ENCODE results near the gene SFTPD.
"Not testable (repeated sequence)": the region's sequence is repeated elsewhere in the genome, so short reads cannot be mapped to it uniquely, and the experiment has no call there.

Gene SFTPD

GRCh38 chr10:79948976-79949722, at the start of gene SFTPD:
SFTPD (minus strand) TSS chr10:79949105; CDS start chr10:79946659, 2,446 bp downstream.
- no peak for DNase-seq

- no peak for DNase-seq
Measured at GRCh38 chr10:79995979-79996634, 47.2 kb upstream of the SFTPD start.

DNA sequence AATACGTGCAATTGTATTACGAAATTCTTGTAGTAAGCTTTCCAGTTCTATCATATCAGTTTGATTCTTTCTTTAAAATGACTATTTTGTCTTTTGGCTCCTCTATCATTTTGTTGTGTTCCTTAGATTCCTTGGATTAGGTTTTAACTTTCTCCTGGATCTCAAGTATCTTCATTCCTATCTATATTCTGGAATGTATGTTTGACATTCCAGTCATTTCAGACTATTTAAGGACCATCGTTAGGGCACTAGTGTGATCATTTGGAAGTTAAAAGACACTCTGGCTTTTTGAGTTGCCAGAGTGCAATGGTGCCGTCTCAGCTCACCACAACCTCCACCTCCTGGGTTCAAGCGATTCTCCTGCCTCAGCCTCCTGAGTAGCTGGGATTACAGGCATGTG, 45.7 kb upstream of the SFTPD start:
- DNase-seq, result no peak

- not testable (repeated sequence) for DNase-seq
Measured at GRCh38 chr10:79988199-79988598, 39.3 kb upstream of the SFTPD start.

DNA sequence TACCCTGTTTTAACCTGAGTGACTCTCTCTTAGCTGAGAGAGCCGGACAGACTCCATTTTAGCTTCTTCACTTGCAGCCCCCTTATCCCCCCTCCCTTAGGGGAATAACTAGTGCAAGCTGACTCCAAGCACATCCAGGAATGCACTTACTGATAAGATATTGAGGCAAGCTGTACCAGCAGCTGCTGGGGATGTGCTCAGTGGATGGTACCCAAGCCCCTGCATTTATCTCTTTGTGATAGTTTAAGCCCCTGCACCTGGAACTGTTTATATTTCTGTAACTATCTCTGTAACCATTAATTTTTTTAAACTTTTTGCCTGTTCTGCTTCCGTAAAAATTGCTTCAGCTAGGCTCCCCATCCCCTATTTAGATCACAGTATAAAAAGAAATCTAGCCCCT, 37.8 kb upstream of the SFTPD start:
- DNase-seq, result not testable (repeated sequence)

GRCh38 chr10:79985481-79986072, 36.7 kb upstream of the SFTPD start:
- DNase-seq, result no peak

GRCh38 chr10:79984851-79985250, 35.9 kb upstream of the SFTPD start:
- no peak for DNase-seq

DNA sequence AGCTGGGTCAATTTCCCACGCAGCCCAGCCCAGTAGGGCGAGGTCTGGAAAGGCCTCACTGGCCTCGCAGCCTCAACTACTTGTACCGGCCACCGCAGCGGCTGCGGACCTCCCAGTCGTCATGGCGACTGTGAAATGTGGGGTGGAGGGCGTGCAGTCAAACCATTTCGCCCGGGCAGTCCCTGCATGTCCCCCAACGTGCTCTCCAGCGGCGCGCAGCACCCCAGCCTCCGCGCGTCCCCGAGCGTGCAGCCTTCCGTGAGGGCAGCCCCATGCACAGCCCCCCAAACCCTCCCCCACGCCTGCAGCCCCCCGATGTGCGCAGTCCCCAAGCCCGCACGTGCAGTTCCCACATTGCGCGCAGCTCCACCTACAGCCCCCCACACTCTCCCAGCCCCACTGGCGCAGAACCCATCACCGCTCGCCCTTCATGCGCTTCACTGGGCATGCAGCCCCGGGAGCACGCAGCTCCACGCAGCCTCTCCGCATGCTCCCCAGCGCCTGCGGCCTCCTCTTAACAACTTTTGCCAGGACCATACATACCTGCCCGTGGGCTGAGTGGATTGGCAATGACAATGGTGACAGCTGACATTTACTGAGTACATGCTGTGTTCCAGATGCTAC, 34.5 kb upstream of the SFTPD start:
- no peak for DNase-seq

DNA sequence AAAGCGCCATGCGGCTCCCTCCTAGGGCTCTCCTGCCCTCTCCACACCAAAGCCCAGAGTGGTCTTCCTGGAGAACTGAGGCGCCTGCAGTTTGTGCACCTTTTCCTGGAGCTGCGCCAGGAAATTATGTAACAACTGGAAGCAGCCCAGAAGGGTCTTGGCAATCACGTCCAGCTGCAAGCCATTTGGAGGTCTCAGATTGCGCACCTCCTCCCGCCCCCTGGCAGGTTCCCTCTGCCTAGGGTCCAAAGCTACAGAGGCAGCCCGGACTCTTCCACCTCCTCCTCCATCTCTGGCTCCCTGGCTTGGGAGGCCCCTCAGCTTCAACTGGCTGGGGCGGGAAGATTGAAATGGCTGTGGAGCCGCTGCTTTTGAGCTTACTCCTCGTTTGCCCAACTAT, 34.0 kb upstream of the SFTPD start:
- DNase-seq, result no peak

DNA sequence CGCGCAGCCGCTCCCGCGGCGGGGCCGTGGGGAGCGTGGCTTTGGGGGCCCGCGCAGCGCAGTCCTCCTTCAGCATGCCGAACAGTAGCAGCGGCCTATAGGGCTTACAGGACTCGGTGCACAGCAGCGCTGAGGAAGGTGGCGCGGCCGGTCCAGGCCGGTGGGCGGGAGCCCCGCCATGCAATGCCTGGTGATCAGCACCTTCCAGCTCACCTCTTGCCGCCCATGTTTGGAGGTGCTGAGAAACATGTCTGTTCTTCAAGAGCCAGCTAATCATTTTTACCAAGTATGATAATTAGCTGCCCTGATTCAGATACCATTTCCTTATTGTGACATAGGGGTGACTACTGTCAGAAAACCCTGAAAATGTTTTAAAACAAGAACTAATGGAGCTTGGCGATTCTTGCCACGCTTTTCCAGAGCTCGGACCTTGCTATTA, 33.5 kb upstream of the SFTPD start:
- DNase-seq, result no peak

GRCh38 chr10:79981450-79982361, 32.8 kb upstream of the SFTPD start:
- DNase-seq, result no peak

DNA sequence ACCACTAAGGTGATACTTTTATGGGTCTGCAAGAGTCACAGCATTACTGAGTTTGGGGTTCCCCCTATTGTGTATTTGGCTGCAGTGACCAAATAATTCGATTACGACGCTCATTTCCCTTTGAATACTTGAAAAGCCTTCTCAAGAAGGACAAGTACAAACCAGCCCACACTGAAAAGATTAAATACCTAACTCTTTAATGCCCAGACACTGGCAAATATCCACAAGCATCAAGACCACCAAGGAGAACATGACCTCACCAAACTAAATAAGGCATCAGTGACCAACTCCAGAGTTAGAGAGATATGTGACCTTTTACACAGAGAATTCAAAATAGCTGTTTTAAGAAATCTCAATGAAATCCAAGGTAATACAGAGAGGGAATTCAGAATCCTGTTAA, 31.8 kb upstream of the SFTPD start:
- DNase-seq, result no peak

- no peak for DNase-seq
Measured at GRCh38 chr10:79979976-79980687, 31.2 kb upstream of the SFTPD start.

- DNase-seq, result no peak
Measured at GRCh38 chr10:79979310-79979975, 30.5 kb upstream of the SFTPD start.

DNA sequence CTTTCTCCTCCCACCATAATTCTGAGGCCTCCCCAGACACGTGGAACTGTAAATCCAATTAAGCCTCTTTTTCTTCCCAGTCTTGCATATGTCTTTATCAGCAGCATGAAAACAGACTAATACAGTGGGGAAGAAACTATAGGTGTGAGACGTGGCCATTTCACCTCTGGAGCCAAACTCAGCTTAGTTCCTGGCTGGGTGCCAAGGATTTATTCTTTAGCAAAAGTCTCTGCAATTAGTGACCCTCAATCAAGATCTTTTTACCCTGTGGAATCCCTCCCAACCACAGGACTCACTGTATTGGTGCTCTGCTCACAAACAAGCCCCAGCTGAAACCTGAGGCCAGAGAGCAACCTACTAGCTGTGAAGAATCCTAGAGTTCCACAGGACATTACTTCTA, 28.1 kb upstream of the SFTPD start:
- DNase-seq, result no peak

DNA sequence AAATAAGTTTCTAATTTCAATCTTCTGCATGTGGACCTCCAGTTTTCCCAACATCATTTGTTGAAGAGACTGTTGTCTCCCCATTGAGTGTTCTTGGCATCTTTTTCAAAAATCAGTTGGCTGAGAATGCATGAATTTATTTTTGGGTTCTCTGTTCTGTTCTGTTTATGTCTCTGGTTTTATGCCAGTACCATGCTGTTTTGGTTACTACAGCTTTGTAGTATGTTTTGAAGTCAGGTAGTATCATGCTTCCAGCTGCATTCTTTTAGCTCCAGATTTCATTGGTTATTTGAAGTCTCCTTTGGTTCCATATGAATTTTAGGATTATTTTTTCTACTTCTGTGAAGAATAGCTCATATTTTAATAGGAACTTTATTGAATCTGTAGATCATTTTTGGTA, 21.2 kb upstream of the SFTPD start:
- DNase-seq, result no peak

DNA sequence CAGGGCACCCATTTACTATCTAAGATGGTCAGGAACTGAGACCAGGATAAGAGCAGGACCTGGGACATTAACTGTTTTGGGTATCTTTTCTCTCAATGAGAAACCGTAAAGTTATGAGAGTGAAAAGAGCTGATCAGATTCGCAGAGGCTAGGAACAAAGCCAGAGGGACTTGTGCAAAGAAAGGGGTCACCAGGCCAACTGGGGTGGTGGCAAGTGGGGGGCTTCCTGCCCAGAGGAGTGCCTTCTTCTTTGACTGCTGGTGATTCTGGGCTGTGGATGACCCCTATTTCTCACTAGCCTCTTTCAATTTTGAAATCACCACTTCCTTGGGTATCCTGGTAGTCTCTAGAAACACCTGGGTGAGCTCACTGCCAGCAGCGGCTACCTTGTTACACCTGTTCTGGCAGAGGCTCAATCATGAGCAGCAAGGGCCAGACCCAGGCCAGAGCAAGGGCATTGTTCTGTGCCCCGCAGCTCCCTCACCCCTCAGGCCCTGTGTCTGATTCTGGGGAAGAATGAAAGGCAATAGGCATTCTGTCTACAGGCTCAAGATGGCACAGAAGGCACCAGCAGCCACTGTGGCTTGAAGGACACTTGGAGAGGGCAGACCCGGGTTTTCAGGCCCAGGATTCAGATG, 999 bp downstream of the SFTPD start:
- DNase-seq, result no peak

GRCh38 chr10:79947083-79947415, 1.9 kb downstream of the SFTPD start:
- DNase-seq, result no peak

- no peak for DNase-seq
Measured at GRCh38 chr10:79946271-79947082, 2.4 kb downstream of the SFTPD start.

Data from activated T-cell treated with anti-CD3 and anti-CD28 coated beads, Interleukin-2, amount 50 U/mL, for 1 hour (primary cell).